Endothelial cell of umbilical vein (primary cell): Measurements from ENCODE around the gene CYP26C1. TPM values are rescaled to one million over a fixed set of nuclear protein-coding genes. Genes with fewer than 3 reads are reported as not detected.

Experiments
- BruUV-seq: library from RNA; stranded (reverse); fragments of 400-500 nt; replicated peaks from 2 replicates; lab custom pipeline; 2021; lab: Mats Ljungman, UMichigan
- CTCF ChIA-PET: fragments of 300-600, 350-600 bp; sonication (Branson Sonifier 250); formaldehyde crosslinking; loops from one replicate; lab custom pipeline; 2021; ENCODE audit warnings: antibody characterized with exemption, inconsistent platforms; lab: Charles Lee
- POLR2A ChIA-PET: fragments of 300-600, 350-600 bp; sonication (Branson Sonifier 250); formaldehyde crosslinking; loops from one replicate; lab custom pipeline; 2021; ENCODE audit warnings: antibody characterized with exemption, inconsistent platforms; lab: Charles Lee
- DNase-seq: peaks from one replicate; pipeline ENCODE4 v3.0.0-alpha.2; 2011; ENCODE audit warnings: low read depth, low spot score
- FAIRE-seq: peaks from 2 replicates; lab custom pipeline; 2011; peaks lifted over from hg19 to GRCh38; lab: Jason Lieb, UNC
- H2AFZ ChIP-seq: 2 replicates; pipeline ENCODE4 v1.6.0; 2012; ENCODE audit warnings: low read depth, low read length, control low read depth, inconsistent platforms
- H3K27ac ChIP-seq: 2 replicates; pipeline ENCODE4 v1.5.1; 2011; ENCODE audit warnings: low read depth, mild to moderate bottlenecking, control low read depth, low read length, moderate library complexity; ENCODE audit not compliant: insufficient read depth
- H3K27me3 ChIP-seq, 2 experiments: 2 replicates each; pipeline versions ENCODE4 v1.6.0 to v1.6.1; 2011; ENCODE audit warnings: low read length in 2 of 2, mixed read lengths in 1 of 2; ENCODE audit not compliant: control insufficient read depth in 2 of 2, insufficient read depth in 2 of 2
- H3K36me3 ChIP-seq, 2 experiments: 2 replicates in 1 of 2; 3 replicates in 1 of 2; pipeline ENCODE4 v1.5.1; 2011; ENCODE audit warnings: low read length in 2 of 2, mild to moderate bottlenecking in 1 of 2, moderate library complexity in 1 of 2; ENCODE audit not compliant: control insufficient read depth in 2 of 2, insufficient read depth in 2 of 2; ENCODE audit errors: extremely low read depth in 1 of 2
- H3K4me1 ChIP-seq: 3 replicates; pipeline ENCODE4 v1.5.1; 2011; ENCODE audit warnings: mild to moderate bottlenecking, low read length; ENCODE audit not compliant: control insufficient read depth, insufficient read depth; ENCODE audit errors: extremely low read depth
- H3K4me2 ChIP-seq: 2 replicates; pipeline ENCODE4 v1.6.1; 2011; ENCODE audit warnings: low read length, control low read depth, mixed read lengths; ENCODE audit not compliant: insufficient read depth
- H3K4me3 ChIP-seq, 3 experiments: fragments of 200-600 bp in 1 of 3; sonication (generic), shearing (Covaris generic) in 1 of 3; replicated peaks in 1 of 3; 2 replicates each; pipeline ENCODE4 v1.5.1; 2011 to 2016; ENCODE audit warnings: control low read depth in 3 of 3, low read length in 3 of 3, mild to moderate bottlenecking in 2 of 3, inconsistent platforms in 1 of 3, low read depth in 1 of 3, moderate library complexity in 1 of 3; ENCODE audit not compliant: insufficient read depth in 1 of 3
- H3K79me2 ChIP-seq: 2 replicates; pipeline ENCODE4 v1.6.0; 2012; ENCODE audit warnings: low read length, inconsistent platforms; ENCODE audit not compliant: control insufficient read depth, insufficient read depth
- H3K9ac ChIP-seq: replicated peaks from 2 replicates; pipeline ENCODE3; 2011; ENCODE audit warnings: low read length, control low read depth; ENCODE audit not compliant: insufficient read depth; ENCODE audit errors: extremely low read depth
- H3K9me1 ChIP-seq: replicated peaks from 3 replicates; pipeline ENCODE4 v1.6.0; 2011; ENCODE audit warnings: mild to moderate bottlenecking, low read length; ENCODE audit not compliant: control insufficient read depth, insufficient read depth; ENCODE audit errors: extremely low read depth
- H3K9me3 ChIP-seq: replicated peaks from 2 replicates; pipeline ENCODE4 v1.5.1; 2012; ENCODE audit warnings: low read length, inconsistent platforms; ENCODE audit not compliant: control insufficient read depth, insufficient read depth
- H4K20me1 ChIP-seq: replicated peaks from 2 replicates; pipeline ENCODE3; 2011; ENCODE audit warnings: mild to moderate bottlenecking, low read length; ENCODE audit not compliant: control insufficient read depth, insufficient read depth; ENCODE audit errors: extremely low read depth
- CTCF ChIP-seq, 2 donors: IDR thresholded peaks; 1 replicate in 1 of 2; 2 replicates in 1 of 2; pipeline ENCODE4 v1.5.1; 2011; ENCODE audit warnings: low read length in 2 of 2, mild to moderate bottlenecking in 2 of 2, moderate library complexity in 2 of 2, control low read depth in 1 of 2, inconsistent platforms in 1 of 2, low read depth in 1 of 2; ENCODE audit not compliant: insufficient read depth in 1 of 2; ENCODE audit errors: extremely low read depth in 1 of 2
- GATA2 ChIP-seq: IDR thresholded peaks from 2 replicates; pipeline ENCODE4 v1.7.0; 2011; ENCODE audit warnings: low read depth, mild to moderate bottlenecking, moderate library complexity, mixed read lengths, low read length; ENCODE audit not compliant: insufficient read length, insufficient read depth
- MAX ChIP-seq: IDR thresholded peaks from 2 replicates; pipeline ENCODE4 v1.6.1; 2011; ENCODE audit not compliant: insufficient read depth, insufficient read length
- MYC ChIP-seq: IDR thresholded peaks from one replicate; pipeline ENCODE4 v1.6.1; 2011; ENCODE audit warnings: mild to moderate bottlenecking, low read depth, low read length
- POLR2A ChIP-seq: IDR thresholded peaks from 2 replicates; pipeline ENCODE4 v1.6.1; 2012; ENCODE audit warnings: low read depth, mild to moderate bottlenecking, control low read depth, low read length
- dilution Hi-C: fragments of 300-500 bp; cut with MboI; formaldehyde crosslinking; loops from one replicate; pipeline ENCODE4 v1.15.0; 2019; ENCODE audit warnings: low sequenced_read_pairs; ENCODE audit not compliant: extremely low pct_ligation_motif_present
- intact Hi-C: fragments of 100-400 bp; cut with micrococcal nuclease; formaldehyde crosslinking; loops from one replicate; pipeline ENCODE4 v1.10.0; 2022
- polyA plus RNA-seq, 4 experiments: library from polyadenylated mRNA; depleted of rRNA in 3 of 4; stranded (reverse) in 3 of 4; unstranded in 1 of 4; fragments of >200 nt; gene quantifications; 2 replicates each; pipeline versions ENCODE4 v1.2.1 to v1.2.3, GENCODE V29; 2011 to 2012; ENCODE audit warnings: missing spikeins in 1 of 4
- total RNA-seq: library from RNA; stranded (reverse); gene quantifications from 2 replicates; pipeline ENCODE4 v1.2.3, GENCODE V29; 2021

The CYP26C1 gene
- total and polyA plus RNA-seq, 2 donors (not counting 3 experiments of a cell fraction or from before 2014, with no cell fraction given) = 0.12 to 3.0 TPM

GRCh38 chr10:93071674-93072224 is 11.2 kb downstream of the CYP26C1 start:
- Histone ChIP-seq H3K4me2 (peak overlapping the region; percentile 7), H3K4me3 (no peak overlapping the region), H3K4me1 (peaks cover 36% of the 10 kb centered on the region), H3K79me2 (no peaks in the 10 kb centered on the region), H4K20me1 (peaks cover 3% of the 10 kb centered on the region), H3K27me3 (peaks cover 41 to 54% of the 10 kb centered on the region in 2 experiments), H3K36me3 (peaks cover 0 to 4% of the 10 kb centered on the region in 2 experiments), H3K9me1 (no peaks in the 10 kb centered on the region), H2AFZ (no peak overlapping the region), H3K27ac (no peak overlapping the region), H3K9me3 (no peaks in the 10 kb centered on the region), H3K9ac (no peak overlapping the region)
- intact Hi-C loops = no loop called here
- no peak for DNase-seq
- dilution Hi-C loops = no loop called here
- ChIA-PET POLR2A (no interaction called here), CTCF (interaction anchor here (0.6 to 1.2 kb wide), 2 partner anchors 106 to 462 kb away, joined by 3 read pairs; no protein-coding TSS in a partner anchor)
- FAIRE-seq = peak; percentile 8
- BruUV-seq = no TSS peak
- peak in 1 of 2 donors; percentile 6 for TF ChIP-seq CTCF (IDR thresholded peaks at IDR 0.05; ENCODE audit: extremely low read depth in 1 of 2, insufficient read depth in 1 of 2, low read depth in 1 of 2, low read length in 2 of 2)
- no peak for TF ChIP-seq MAX
- TF ChIP-seq GATA2 = no peak
- TF ChIP-seq POLR2A = no peak
- TF ChIP-seq MYC = no peak
